ENCODE data around the gene OTOP3.

DNA sequence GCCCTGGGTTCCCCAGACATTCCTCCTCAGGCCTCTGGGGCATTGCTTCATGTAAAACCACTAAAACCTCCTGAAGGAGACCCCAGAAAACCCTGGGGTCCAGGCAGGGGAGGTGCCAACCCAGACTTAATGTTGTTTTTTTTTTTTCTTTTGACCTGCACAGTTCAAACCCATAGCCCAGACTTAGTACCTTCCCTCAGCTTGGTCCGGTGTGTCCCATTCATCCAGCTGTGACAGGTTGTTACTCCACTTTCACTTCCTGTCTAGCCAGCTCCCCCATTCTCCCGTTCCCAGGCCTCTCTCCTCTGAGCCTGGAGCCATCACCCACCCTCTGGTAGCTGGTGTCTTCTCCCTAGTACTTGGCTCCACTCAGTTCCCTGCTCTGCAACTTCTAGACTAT, 56.5 kb downstream of the OTOP3 start:
- TF ChIP-seq CTCF (IDR thresholded peaks at IDR 0.05; ENCODE audit: low read depth, low read length) (no peak), EZH2phosphoT487 (IDR thresholded peaks at IDR 0.05; ENCODE audit: low read depth) (no peak)

Data from OCI-LY3 (cell line).